Parathyroid adenoma (tissue), 2 donors: Measurements from ENCODE around the gene SERPINB7.
"Not testable (repeated sequence)": the region's sequence is repeated elsewhere in the genome, so short reads cannot be mapped to it uniquely, and the experiment has no call there.

Experiments used
- H2AFZ ChIP-seq: fragments of 300-600 bp; sonication (generic); one replicate; pipeline ENCODE4 v1.7.0; 2017; ENCODE audit warnings: antibody characterized with exemption, mild to moderate bottlenecking
- H3K27ac ChIP-seq: fragments of 300-600 bp; sonication (generic); one replicate; pipeline ENCODE4 v1.7.0; 2017
- H3K27me3 ChIP-seq: fragments of 300-600 bp; sonication (generic); one replicate; pipeline ENCODE4 v1.7.0; 2017; ENCODE audit warnings: low read length; ENCODE audit not compliant: control insufficient read depth, insufficient read depth
- H3K36me3 ChIP-seq: fragments of 300-600 bp; sonication (generic); one replicate; pipeline ENCODE4 v1.7.0; 2017; ENCODE audit warnings: low read length; ENCODE audit not compliant: control insufficient read depth, insufficient read depth
- H3K4me1 ChIP-seq: fragments of 300-600 bp; sonication (generic); one replicate; pipeline ENCODE4 v1.7.0; 2017; ENCODE audit warnings: control low read depth
- H3K4me2 ChIP-seq: fragments of 300-600 bp; sonication (generic); one replicate; pipeline ENCODE4 v1.7.0; 2017; ENCODE audit warnings: low read length
- H3K4me3 ChIP-seq: fragments of 300-600 bp; sonication (generic); one replicate; pipeline ENCODE4 v1.7.0; 2017; ENCODE audit warnings: low read depth, low read length
- H3K79me2 ChIP-seq: fragments of 300-600 bp; sonication (generic); one replicate; pipeline ENCODE4 v1.7.0; 2017; ENCODE audit warnings: control low read depth
- H3K9ac ChIP-seq: fragments of 300-600 bp; sonication (generic); one replicate; pipeline ENCODE4 v1.7.0; 2017; ENCODE audit warnings: mild to moderate bottlenecking
- H3K9me3 ChIP-seq: fragments of 300-600 bp; sonication (generic); one replicate; pipeline ENCODE4 v1.7.0; 2017; ENCODE audit warnings: low read length; ENCODE audit not compliant: control insufficient read depth
- CTCF ChIP-seq: fragments of 300-600 bp; sonication (generic); IDR thresholded peaks from one replicate; pipeline ENCODE4 v1.7.0; 2017; ENCODE audit warnings: antibody characterized with exemption, mild to moderate bottlenecking
- donor health status: primary hyperparathyroidism.

The SERPINB7 gene

GRCh38 chr18:63753676-63754075 lies 21.5 kb upstream of the SERPINB7 start:
- Histone ChIP-seq H3K4me2 (no peak overlapping the region), H3K27me3 (no peaks in the 10 kb centered on the region), H3K36me3 (no peaks in the 10 kb centered on the region), H3K4me3 (no peak overlapping the region), H3K4me1 (no peaks in the 10 kb centered on the region), H3K9ac (no peak overlapping the region), H3K79me2 (no peaks in the 10 kb centered on the region), H2AFZ (no peak overlapping the region), H3K27ac (no peak overlapping the region), H3K9me3 (no peaks in the 10 kb centered on the region)
- TF ChIP-seq CTCF: no peak

- no peak overlapping the region for H3K4me3 ChIP-seq
- H3K4me1 ChIP-seq: no peaks in the 10 kb centered on the region
- no peak overlapping the region for H2AFZ ChIP-seq
- no peaks in the 10 kb centered on the region for H3K9me3 ChIP-seq
- no peaks in the 10 kb centered on the region for H3K27me3 ChIP-seq
- H3K36me3 ChIP-seq: no peaks in the 10 kb centered on the region
- H3K4me2 ChIP-seq: no peak overlapping the region
- H3K9ac ChIP-seq: no peak overlapping the region
- no peaks in the 10 kb centered on the region for H3K79me2 ChIP-seq
- TF ChIP-seq CTCF: no peak
- no peak overlapping the region for H3K27ac ChIP-seq
These were observed 17.7 kb upstream of the SERPINB7 start for GRCh38 chr18:63757541-63757940.

GRCh38 chr18:63758615-63759240 lies 16.5 kb upstream of the SERPINB7 start:
- H3K27me3 ChIP-seq: no peaks in the 10 kb centered on the region
- no peaks in the 10 kb centered on the region for H3K9me3 ChIP-seq
- H3K4me1 ChIP-seq: no peaks in the 10 kb centered on the region
- H3K27ac ChIP-seq: no peak overlapping the region
- H2AFZ ChIP-seq: no peak overlapping the region
- no peak overlapping the region for H3K4me3 ChIP-seq
- H3K79me2 ChIP-seq: no peaks in the 10 kb centered on the region
- H3K36me3 ChIP-seq: no peaks in the 10 kb centered on the region
- H3K4me2 ChIP-seq: no peak overlapping the region
- no peak overlapping the region for H3K9ac ChIP-seq
- TF ChIP-seq CTCF: no peak

GRCh38 chr18:63759786-63760185 lies 15.4 kb upstream of the SERPINB7 start:
- H3K27me3 ChIP-seq, H3K79me2 ChIP-seq, H3K27ac ChIP-seq, H3K36me3 ChIP-seq, H3K9ac ChIP-seq, H3K4me3 ChIP-seq, H2AFZ ChIP-seq, H3K9me3 ChIP-seq, H3K4me1 ChIP-seq, H3K4me2 ChIP-seq: not testable (repeated sequence)

- H3K9ac ChIP-seq: no peak overlapping the region
- no peaks in the 10 kb centered on the region for H3K4me1 ChIP-seq
- no peak for TF ChIP-seq CTCF
- no peak overlapping the region for H3K27ac ChIP-seq
- H3K36me3 ChIP-seq: no peaks in the 10 kb centered on the region
- H2AFZ ChIP-seq: no peak overlapping the region
- no peaks in the 10 kb centered on the region for H3K27me3 ChIP-seq
- H3K4me3 ChIP-seq: no peak overlapping the region
- H3K79me2 ChIP-seq: no peaks in the 10 kb centered on the region
- H3K9me3 ChIP-seq: no peaks in the 10 kb centered on the region
- H3K4me2 ChIP-seq: no peak overlapping the region
These were observed 12.7 kb upstream of the SERPINB7 start for GRCh38 chr18:63762518-63762917.
